Sigmoid colon (tissue), 7 donors: Measurements from ENCODE around the gene FAM118A. TPM values are rescaled to one million over a fixed set of nuclear protein-coding genes. Genes with fewer than 3 reads are reported as not detected.

ENCODE experiments used
- DNase-seq: peaks from one replicate; pipeline ENCODE4 v3.0.0-alpha.2; 2019
- H3K27ac ChIP-seq, 4 donors: fragments of 200-600 bp; sonication (generic); one replicate each; pipeline ENCODE4 v1.5.1; 2016 to 2019; ENCODE audit warnings: mild to moderate bottlenecking in 1 of 4
- H3K27me3 ChIP-seq, 3 donors: fragments of 200-600 bp; sonication (generic); one replicate each; pipeline ENCODE4 v1.5.1; 2019; ENCODE audit warnings: mild to moderate bottlenecking in 1 of 3
- H3K36me3 ChIP-seq, 4 donors: fragments of 200-600 bp; sonication (generic); one replicate each; pipeline ENCODE4 v1.5.1; 2016 to 2019
- H3K4me1 ChIP-seq, 4 donors: fragments of 200-600 bp; sonication (generic); one replicate each; pipeline ENCODE4 v1.5.1; 2017 to 2019
- H3K4me3 ChIP-seq, 4 donors: fragments of 200-600 bp; sonication (generic); one replicate each; pipeline ENCODE4 v1.5.1; 2017 to 2019; ENCODE audit warnings: mild to moderate bottlenecking in 2 of 4, moderate library complexity in 1 of 4
- H3K9me3 ChIP-seq, 4 donors: fragments of 200-600 bp in 3 of 4; sonication (generic) in 3 of 4; one replicate each; pipeline versions ENCODE4 v1.5.1 to v1.6.1; 2013 to 2019
- EP300 ChIP-seq, 4 donors: sonication (generic); formaldehyde crosslinking; IDR thresholded peaks; one replicate each; pipeline ENCODE4 v1.6.1; 2017; ENCODE audit warnings: antibody characterized with exemption in 4 of 4
- POLR2A ChIP-seq, 2 donors: fragments of 450-650 bp; IDR thresholded peaks; one replicate each; pipeline ENCODE4 v1.6.1; 2016; ENCODE audit warnings: antibody characterized with exemption in 2 of 2, mild to moderate bottlenecking in 2 of 2, moderate library complexity in 2 of 2
- POLR2AphosphoS5 ChIP-seq, 4 donors: sonication (generic); formaldehyde crosslinking; IDR thresholded peaks; one replicate each; pipeline ENCODE4 v1.6.1; 2017; ENCODE audit warnings: antibody characterized with exemption in 4 of 4
- WGBS, 2 donors: extraction: QIAGEN DNeasy Blood & Tissue Kit; methylation state at CpG; one replicate each; pipeline ENCODE4 v1.1.7; 2013; 5-methylcytosine and 5-hydroxymethylcytosine counted together
- intact Hi-C: fragments of 100-400 bp; cut with DNase I; formaldehyde crosslinking; loops from one replicate; pipeline ENCODE4 v1.15.1; 2023
- polyA plus RNA-seq, 3 donors: library from polyadenylated mRNA; stranded (reverse); fragments of 200-250 nt; gene quantifications; one replicate each; pipeline ENCODE4 v1.2.3, GENCODE V29; 2013
- total RNA-seq, 4 donors: library from RNA; depleted of rRNA; stranded (reverse); fragments of >200 nt; gene quantifications; one replicate each; pipeline ENCODE4 v1.1.0, GENCODE V29; 2016
- TF ChIP-seq, protein P1 (sequence below), 4 experiments: fragments of 450-650 bp in 3 of 4; fragments of 200-600 bp in 1 of 4; IDR thresholded peaks; one replicate each; pipeline ENCODE4 v1.5.1; 2016 to 2019; ENCODE audit warnings: antibody characterized with exemption in 4 of 4, mild to moderate bottlenecking in 3 of 4, moderate library complexity in 2 of 4
- donor health status: healthy with polysubstance abuse.
- donor health status: Bipolar disorder and iron deficiency.
- donor health status: healthy.

The FAM118A gene
- total and polyA plus RNA-seq, 7 donors, result 7.2 to 126 (median 18.8) TPM

DNA sequence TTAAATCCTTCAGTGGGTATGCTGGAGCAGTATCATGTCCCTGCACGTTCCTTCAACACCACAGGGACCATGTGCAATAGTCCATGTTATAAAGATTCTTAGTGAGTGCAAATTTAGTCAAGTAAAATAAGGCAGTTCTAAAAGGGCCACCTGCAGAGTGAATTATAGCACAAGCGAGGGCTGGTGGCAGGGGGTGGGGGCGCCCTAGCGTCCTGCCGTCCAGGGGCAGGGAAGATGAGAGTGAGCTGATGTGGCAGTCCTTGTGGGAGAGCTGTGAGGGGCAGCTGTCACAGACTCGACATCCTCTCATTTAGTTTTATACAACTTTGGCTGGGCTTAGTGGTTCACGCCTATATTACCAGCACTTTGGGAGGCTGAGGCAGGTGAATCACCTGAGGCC is 29.1 kb downstream of the FAM118A start:
- 93 to 94% methylated on average over 7 of the region's 7 CpGs for WGBS, 2 donors
- Histone ChIP-seq H3K4me1 (peaks cover 0 to 22% (median 17%) of the 10 kb centered on the region in 4 donors), H3K36me3 (peaks cover 0 to 81% (median 32%) of the 10 kb centered on the region in 4 donors), H3K4me3 (no peak overlapping the region), H3K27me3 (no peaks in the 10 kb centered on the region), H3K27ac (no peak overlapping the region), H3K9me3 (no peaks in the 10 kb centered on the region)
- TF ChIP-seq POLR2AphosphoS5 (IDR thresholded peaks at IDR 0.05) (no peak), POLR2A (IDR thresholded peaks at IDR 0.05) (no peak), EP300 (IDR thresholded peaks at IDR 0.05) (no peak)
- TF ChIP-seq, protein P1, sequence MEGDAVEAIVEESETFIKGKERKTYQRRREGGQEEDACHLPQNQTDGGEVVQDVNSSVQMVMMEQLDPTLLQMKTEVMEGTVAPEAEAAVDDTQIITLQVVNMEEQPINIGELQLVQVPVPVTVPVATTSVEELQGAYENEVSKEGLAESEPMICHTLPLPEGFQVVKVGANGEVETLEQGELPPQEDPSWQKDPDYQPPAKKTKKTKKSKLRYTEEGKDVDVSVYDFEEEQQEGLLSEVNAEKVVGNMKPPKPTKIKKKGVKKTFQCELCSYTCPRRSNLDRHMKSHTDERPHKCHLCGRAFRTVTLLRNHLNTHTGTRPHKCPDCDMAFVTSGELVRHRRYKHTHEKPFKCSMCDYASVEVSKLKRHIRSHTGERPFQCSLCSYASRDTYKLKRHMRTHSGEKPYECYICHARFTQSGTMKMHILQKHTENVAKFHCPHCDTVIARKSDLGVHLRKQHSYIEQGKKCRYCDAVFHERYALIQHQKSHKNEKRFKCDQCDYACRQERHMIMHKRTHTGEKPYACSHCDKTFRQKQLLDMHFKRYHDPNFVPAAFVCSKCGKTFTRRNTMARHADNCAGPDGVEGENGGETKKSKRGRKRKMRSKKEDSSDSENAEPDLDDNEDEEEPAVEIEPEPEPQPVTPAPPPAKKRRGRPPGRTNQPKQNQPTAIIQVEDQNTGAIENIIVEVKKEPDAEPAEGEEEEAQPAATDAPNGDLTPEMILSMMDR (IDR thresholded peaks at IDR 0.05), result no peak
- intact Hi-C loops, result no loop called here
- no peak for DNase-seq

GRCh38 chr22:45340323-45340722 is 30.6 kb downstream of the FAM118A start:
- Histone ChIP-seq H3K36me3 (peaks cover 0 to 66% (median 29%) of the 10 kb centered on the region in 4 donors), H3K4me3 (no peak overlapping the region), H3K27ac (no peak overlapping the region), H3K9me3 (no peaks in the 10 kb centered on the region), H3K4me1 (peaks cover 0 to 22% (median 17%) of the 10 kb centered on the region in 4 donors), H3K27me3 (no peaks in the 10 kb centered on the region)
- whole genome bisulfite sequencing, 2 donors, result 86 to 89% methylated on average over 8 of the region's 8 CpGs
- no peak for DNase-seq
- no peak for TF ChIP-seq POLR2A (IDR thresholded peaks at IDR 0.05)
- TF ChIP-seq EP300 (IDR thresholded peaks at IDR 0.05), result no peak
- TF ChIP-seq POLR2AphosphoS5 (IDR thresholded peaks at IDR 0.05), result no peak
- TF ChIP-seq, protein P1 (IDR thresholded peaks at IDR 0.05), result no peak
- intact Hi-C loops, result no loop called here

DNA sequence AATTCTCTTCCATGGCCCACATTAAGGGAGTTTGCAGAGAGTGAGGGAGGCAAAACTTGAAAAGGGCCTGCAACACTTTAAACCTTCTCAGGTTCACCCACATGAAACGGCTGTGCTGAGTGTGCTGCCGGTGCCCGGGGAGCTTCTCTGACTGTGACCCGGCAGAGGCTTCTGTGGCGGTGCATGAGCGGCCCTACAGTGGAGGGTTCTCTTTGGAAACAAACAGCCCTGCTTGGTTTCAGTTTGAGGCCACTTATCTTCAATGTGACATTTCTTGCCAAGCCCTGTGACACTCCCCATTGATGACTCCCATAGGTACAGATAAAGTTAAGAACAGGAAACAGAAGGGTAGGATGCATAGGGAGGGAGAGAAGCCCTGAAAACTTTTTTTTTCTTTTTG is 31.8 kb downstream of the FAM118A start:
- intact Hi-C loops, result no loop called here
- Histone ChIP-seq H3K9me3 (no peaks in the 10 kb centered on the region), H3K27me3 (no peaks in the 10 kb centered on the region), H3K36me3 (peaks cover 0 to 63% (median 26%) of the 10 kb centered on the region in 4 donors), H3K27ac (no peak overlapping the region), H3K4me1 (peaks cover 0 to 14% (median 12%) of the 10 kb centered on the region in 4 donors), H3K4me3 (no peak overlapping the region)
- WGBS, 2 donors, result 42 to 60% methylated on average over 6 of the region's 6 CpGs
- TF ChIP-seq EP300 (IDR thresholded peaks at IDR 0.05) (no peak), POLR2A (IDR thresholded peaks at IDR 0.05) (no peak)
- DNase-seq, result no peak

- WGBS, 2 donors, result 94 to 96% methylated on average over 8 of the region's 8 CpGs
- Histone ChIP-seq H3K27ac (no peak overlapping the region), H3K9me3 (no peaks in the 10 kb centered on the region), H3K27me3 (no peaks in the 10 kb centered on the region), H3K4me1 (no peaks in the 10 kb centered on the region), H3K4me3 (no peak overlapping the region), H3K36me3 (peaks cover 0 to 57% (median 25%) of the 10 kb centered on the region in 4 donors)
- no peak for DNase-seq
- intact Hi-C loops, result no loop called here
- TF ChIP-seq POLR2AphosphoS5 (IDR thresholded peaks at IDR 0.05) (no peak), POLR2A (IDR thresholded peaks at IDR 0.05) (no peak), EP300 (IDR thresholded peaks at IDR 0.05) (no peak)
- TF ChIP-seq, protein P1 (IDR thresholded peaks at IDR 0.05), result no peak
Measured at GRCh38 chr22:45343143-45343542, 33.4 kb downstream of the FAM118A start.

DNA sequence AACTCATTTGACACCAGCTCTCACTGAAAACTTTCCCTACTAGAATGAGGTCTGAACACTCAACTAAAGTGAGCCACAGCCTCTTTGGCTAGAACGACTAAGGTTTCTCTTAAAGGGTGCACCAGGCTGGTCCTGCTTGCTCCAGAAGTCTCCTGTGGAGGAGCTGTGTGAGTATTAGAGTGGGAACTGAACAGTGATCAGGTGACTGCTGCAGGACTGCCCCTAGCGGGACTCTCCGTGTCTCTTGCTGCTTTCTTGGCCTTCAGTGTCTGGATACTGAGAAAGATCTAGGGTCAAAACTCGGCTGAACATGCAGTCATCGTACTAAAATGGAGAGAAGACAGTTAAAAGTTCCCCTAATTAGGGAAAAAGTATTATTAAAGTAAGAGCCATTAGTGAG is 34.6 kb downstream of the FAM118A start:
- TF ChIP-seq POLR2A (IDR thresholded peaks at IDR 0.05) (no peak), POLR2AphosphoS5 (IDR thresholded peaks at IDR 0.05) (no peak), EP300 (IDR thresholded peaks at IDR 0.05) (no peak)
- TF ChIP-seq, protein P1 (IDR thresholded peaks at IDR 0.05), result no peak
- no peaks in the 10 kb centered on the region for H3K9me3 ChIP-seq
- no peaks in the 10 kb centered on the region for H3K4me1 ChIP-seq
- intact Hi-C loops, result no loop called here
- no peaks in the 10 kb centered on the region for H3K27me3 ChIP-seq
- DNase-seq, result no peak
- no peak overlapping the region for H3K27ac ChIP-seq
- H3K4me3 ChIP-seq, result no peak overlapping the region
- peaks cover 0 to 45% (median 19%) of the 10 kb centered on the region in 4 donors for H3K36me3 ChIP-seq
- WGBS, 2 donors, result 81 to 84% methylated on average over 5 of the region's 5 CpGs
